ENCODE measurements around the gene VCAM1. TPM values are rescaled to one million over a fixed set of nuclear protein-coding genes. Genes with fewer than 3 reads are reported as not detected.
"Not testable (repeated sequence)": the region's sequence is repeated elsewhere in the genome, so short reads cannot be mapped to it uniquely, and the experiment has no call there.

VCAM1 gene
- total RNA-seq, 1 donor from 2014 or later = not detected

DNA sequence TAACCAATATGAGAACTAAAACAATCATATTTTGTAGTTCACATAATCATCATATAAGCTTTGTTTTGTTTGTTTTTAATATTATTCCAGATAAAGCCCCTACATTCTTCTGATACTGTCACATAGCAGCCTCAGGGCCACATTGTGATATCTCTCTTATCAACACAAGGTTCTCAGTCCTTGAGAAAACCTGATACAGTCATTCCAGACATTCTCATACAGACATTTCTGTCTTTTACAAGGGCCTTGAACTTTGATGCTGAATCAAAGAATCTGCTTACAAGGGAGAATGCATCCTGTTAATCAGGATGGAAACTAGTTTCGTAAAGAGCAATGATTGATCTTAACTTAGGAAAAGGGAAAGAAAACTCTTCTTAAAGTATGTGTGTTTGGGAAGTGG is 12.7 kb upstream of the VCAM1 start:
- H3K27ac Mint-ChIP-seq (ENCODE audit: unreplicated experiment) = no peak overlapping the region
- H3K36me3 Mint-ChIP-seq (ENCODE audit: low read depth, unreplicated experiment) = no peaks in the 10 kb centered on the region
- no peak overlapping the region for H3K4me3 Mint-ChIP-seq (ENCODE audit: unreplicated experiment)
- H3K27me3 Mint-ChIP-seq (ENCODE audit: unreplicated experiment) = no peaks in the 10 kb centered on the region
- TF ChIP-seq, protein P1, sequence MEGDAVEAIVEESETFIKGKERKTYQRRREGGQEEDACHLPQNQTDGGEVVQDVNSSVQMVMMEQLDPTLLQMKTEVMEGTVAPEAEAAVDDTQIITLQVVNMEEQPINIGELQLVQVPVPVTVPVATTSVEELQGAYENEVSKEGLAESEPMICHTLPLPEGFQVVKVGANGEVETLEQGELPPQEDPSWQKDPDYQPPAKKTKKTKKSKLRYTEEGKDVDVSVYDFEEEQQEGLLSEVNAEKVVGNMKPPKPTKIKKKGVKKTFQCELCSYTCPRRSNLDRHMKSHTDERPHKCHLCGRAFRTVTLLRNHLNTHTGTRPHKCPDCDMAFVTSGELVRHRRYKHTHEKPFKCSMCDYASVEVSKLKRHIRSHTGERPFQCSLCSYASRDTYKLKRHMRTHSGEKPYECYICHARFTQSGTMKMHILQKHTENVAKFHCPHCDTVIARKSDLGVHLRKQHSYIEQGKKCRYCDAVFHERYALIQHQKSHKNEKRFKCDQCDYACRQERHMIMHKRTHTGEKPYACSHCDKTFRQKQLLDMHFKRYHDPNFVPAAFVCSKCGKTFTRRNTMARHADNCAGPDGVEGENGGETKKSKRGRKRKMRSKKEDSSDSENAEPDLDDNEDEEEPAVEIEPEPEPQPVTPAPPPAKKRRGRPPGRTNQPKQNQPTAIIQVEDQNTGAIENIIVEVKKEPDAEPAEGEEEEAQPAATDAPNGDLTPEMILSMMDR (IDR thresholded peaks at IDR 0.05; ENCODE audit: unreplicated experiment) = no peak
- H3K9me3 Mint-ChIP-seq (ENCODE audit: unreplicated experiment) = no peaks in the 10 kb centered on the region
- H3K4me1 Mint-ChIP-seq (ENCODE audit: unreplicated experiment) = no peaks in the 10 kb centered on the region
- no peak for DNase-seq (ENCODE audit: low spot score)

DNA sequence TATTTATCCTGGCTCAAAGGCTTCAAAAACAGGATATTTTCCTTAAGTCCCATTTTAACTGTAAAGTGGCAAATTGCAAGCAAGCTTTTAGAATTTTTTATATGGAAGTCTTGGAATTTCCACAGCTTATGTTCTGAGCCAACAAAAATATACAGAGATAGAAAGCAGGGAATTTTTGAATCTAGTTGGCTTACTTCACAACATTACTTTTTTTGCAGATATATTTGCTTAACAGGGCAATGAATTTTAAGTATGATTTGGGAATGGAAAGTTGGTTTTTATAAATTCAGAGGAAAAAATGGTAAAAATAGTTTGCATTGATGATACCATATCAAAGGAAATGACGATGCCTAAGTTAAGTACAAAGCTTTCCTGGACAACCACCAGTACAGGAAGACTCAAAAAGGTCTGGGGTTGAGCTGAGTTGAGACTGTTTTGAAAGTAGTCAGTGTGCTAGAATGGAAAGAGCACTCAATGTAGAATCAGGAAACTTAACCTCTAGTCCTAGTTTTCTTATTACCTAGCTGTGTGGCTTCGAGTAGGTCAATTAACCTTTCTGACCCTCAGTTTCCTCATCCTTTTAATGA is 11.0 kb upstream of the VCAM1 start:
- no peaks in the 10 kb centered on the region for H3K27me3 Mint-ChIP-seq (ENCODE audit: unreplicated experiment)
- no peaks in the 10 kb centered on the region for H3K4me1 Mint-ChIP-seq (ENCODE audit: unreplicated experiment)
- TF ChIP-seq, protein P1 (IDR thresholded peaks at IDR 0.05; ENCODE audit: unreplicated experiment) = no peak
- no peak overlapping the region for H3K27ac Mint-ChIP-seq (ENCODE audit: unreplicated experiment)
- no peak for DNase-seq (ENCODE audit: low spot score)
- no peak overlapping the region for H3K4me3 Mint-ChIP-seq (ENCODE audit: unreplicated experiment)
- H3K36me3 Mint-ChIP-seq (ENCODE audit: low read depth, unreplicated experiment) = no peaks in the 10 kb centered on the region
- no peaks in the 10 kb centered on the region for H3K9me3 Mint-ChIP-seq (ENCODE audit: unreplicated experiment)

DNA sequence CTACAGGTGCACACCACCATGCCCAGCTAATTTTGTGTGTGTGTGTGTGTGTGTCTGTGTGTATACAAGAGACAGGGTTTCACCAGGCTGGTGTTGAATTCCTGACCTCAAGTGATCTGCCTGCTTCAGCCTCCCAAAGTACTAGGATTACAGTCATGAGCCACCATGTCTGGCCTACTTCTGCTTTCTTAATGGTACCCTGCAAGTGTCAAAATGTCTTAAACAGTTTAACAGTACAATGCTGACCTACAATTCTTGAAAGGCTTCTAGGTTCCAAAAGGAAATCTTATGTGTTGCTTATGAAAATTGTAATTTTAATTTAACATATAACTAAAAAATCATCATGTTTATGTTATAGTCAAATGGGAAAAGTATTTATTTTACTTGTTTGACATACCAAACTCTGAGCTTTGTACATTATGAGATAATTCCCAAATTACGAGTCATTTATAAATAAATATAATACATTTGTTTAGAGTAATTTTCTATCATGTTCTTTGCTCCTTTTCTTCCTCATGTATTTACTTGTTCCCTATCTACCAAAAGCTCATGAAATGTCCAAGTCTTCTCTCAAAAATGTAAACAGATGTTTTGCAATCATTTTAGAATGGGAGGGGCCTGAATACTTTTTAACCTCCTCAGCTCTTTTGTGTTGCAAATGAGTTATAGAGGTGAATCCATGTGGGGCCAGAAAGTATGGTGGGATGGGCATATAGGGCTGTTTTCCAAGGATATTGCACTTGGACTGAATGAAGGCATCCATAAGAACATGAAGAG is 8.4 kb upstream of the VCAM1 start:
- DNase-seq (ENCODE audit: low spot score) = no peak
- H3K9me3 Mint-ChIP-seq (ENCODE audit: unreplicated experiment) = no peaks in the 10 kb centered on the region
- no peak overlapping the region for H3K4me3 Mint-ChIP-seq (ENCODE audit: unreplicated experiment)
- H3K27me3 Mint-ChIP-seq (ENCODE audit: unreplicated experiment) = no peaks in the 10 kb centered on the region
- TF ChIP-seq, protein P1 (IDR thresholded peaks at IDR 0.05; ENCODE audit: unreplicated experiment) = no peak
- H3K4me1 Mint-ChIP-seq (ENCODE audit: unreplicated experiment) = no peaks in the 10 kb centered on the region
- no peak overlapping the region for H3K27ac Mint-ChIP-seq (ENCODE audit: unreplicated experiment)
- no peaks in the 10 kb centered on the region for H3K36me3 Mint-ChIP-seq (ENCODE audit: low read depth, unreplicated experiment)

DNA sequence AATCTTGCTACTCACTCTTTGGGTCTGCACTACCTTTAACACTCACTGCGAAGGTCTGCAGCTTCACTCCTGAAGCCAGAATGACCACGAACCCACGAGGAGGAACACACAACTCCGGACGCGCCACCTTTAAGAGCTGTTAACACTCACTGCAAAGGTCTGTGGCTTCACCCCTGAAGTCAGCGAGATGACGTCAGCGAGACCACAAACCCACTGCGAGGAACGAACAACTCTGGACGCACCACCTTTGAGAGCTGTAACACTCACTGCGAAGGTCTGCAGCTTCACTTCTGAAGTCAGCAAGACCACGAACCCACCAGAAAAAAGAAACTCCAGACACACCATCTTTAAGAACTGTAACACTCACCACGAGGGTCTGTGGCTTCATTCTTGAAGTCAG is 6.5 kb upstream of the VCAM1 start:
- not testable (repeated sequence) for H3K4me1 Mint-ChIP-seq (ENCODE audit: unreplicated experiment); DNase-seq (ENCODE audit: low spot score); H3K4me3 Mint-ChIP-seq (ENCODE audit: unreplicated experiment); H3K27me3 Mint-ChIP-seq (ENCODE audit: unreplicated experiment); H3K36me3 Mint-ChIP-seq (ENCODE audit: low read depth, unreplicated experiment); H3K27ac Mint-ChIP-seq (ENCODE audit: unreplicated experiment); H3K9me3 Mint-ChIP-seq (ENCODE audit: unreplicated experiment)

DNA sequence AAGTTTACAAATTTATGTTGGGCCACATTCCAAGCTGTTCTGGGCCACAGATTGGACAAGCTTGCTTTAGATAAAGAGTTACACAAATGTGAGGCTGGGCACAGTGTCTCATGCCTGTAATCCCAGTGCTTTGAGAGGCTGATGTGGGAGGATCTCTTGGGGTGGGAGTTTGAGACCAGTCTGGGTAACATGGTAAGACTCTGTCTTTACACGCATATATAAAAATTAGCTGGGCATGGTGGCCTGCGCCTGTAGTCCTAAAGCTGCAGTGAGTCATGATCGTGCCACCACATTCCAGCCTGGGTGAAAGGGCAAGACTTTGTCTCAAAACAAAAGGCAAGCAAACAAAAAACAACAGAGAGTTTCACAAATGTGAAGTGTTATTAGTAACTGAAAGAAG is 5.9 kb upstream of the VCAM1 start:
- no peaks in the 10 kb centered on the region for H3K9me3 Mint-ChIP-seq (ENCODE audit: unreplicated experiment)
- H3K27me3 Mint-ChIP-seq (ENCODE audit: unreplicated experiment) = no peaks in the 10 kb centered on the region
- no peaks in the 10 kb centered on the region for H3K4me1 Mint-ChIP-seq (ENCODE audit: unreplicated experiment)
- no peak overlapping the region for H3K4me3 Mint-ChIP-seq (ENCODE audit: unreplicated experiment)
- no peaks in the 10 kb centered on the region for H3K36me3 Mint-ChIP-seq (ENCODE audit: low read depth, unreplicated experiment)
- DNase-seq (ENCODE audit: low spot score) = no peak
- TF ChIP-seq, protein P1 (IDR thresholded peaks at IDR 0.05; ENCODE audit: unreplicated experiment) = no peak
- H3K27ac Mint-ChIP-seq (ENCODE audit: unreplicated experiment) = no peak overlapping the region

Measured in endothelial cell (in vitro differentiated cells).